GM11168 (cell line): ENCODE measurements around the gene DIP2C.

Source experiments
- in situ Hi-C: fragments of 300-500 bp; cut with MboI; formaldehyde crosslinking; loops from one replicate; pipeline ENCODE4 v1.12.0; 2022; ENCODE audit warnings: low sequenced_read_pairs; ENCODE audit not compliant: unreplicated experiment

The DIP2C gene

GRCh38 chr10:526651-527312, 162.7 kb downstream of the DIP2C start:
- in situ Hi-C loops, result no loop called here

GRCh38 chr10:525565-526315, 163.7 kb downstream of the DIP2C start:
- in situ Hi-C loops, result no loop called here

GRCh38 chr10:523925-524324, 165.5 kb downstream of the DIP2C start:
- in situ Hi-C loops, result no loop called here

GRCh38 chr10:522350-522749, 167.1 kb downstream of the DIP2C start:
- in situ Hi-C loops, result no loop called here

GRCh38 chr10:521261-522250, 167.9 kb downstream of the DIP2C start:
- in situ Hi-C loops, result no loop called here

GRCh38 chr10:520402-520787, 169.1 kb downstream of the DIP2C start:
- in situ Hi-C loops, result no loop called here

- in situ Hi-C loops, result loop anchor here (10.0 kb wide), 1 partner anchor 285 kb away; no protein-coding TSS in a partner anchor
These were observed 169.6 kb downstream of the DIP2C start for GRCh38 chr10:519716-520401.

- in situ Hi-C loops, result loop anchor here (10.0 kb wide), 1 partner anchor 286 kb away; no protein-coding TSS in a partner anchor
These were observed 170.3 kb downstream of the DIP2C start for GRCh38 chr10:519055-519715.

GRCh38 chr10:517872-518475, 171.5 kb downstream of the DIP2C start:
- in situ Hi-C loops, result loop anchor here (10.0 kb wide), 1 partner anchor 287 kb away; no protein-coding TSS in a partner anchor

GRCh38 chr10:517241-517830, 172.1 kb downstream of the DIP2C start:
- in situ Hi-C loops, result loop anchor here (10.0 kb wide), 1 partner anchor 287 kb away; no protein-coding TSS in a partner anchor

GRCh38 chr10:516764-517163, 172.7 kb downstream of the DIP2C start:
- in situ Hi-C loops, result loop anchor here (10.0 kb wide), 1 partner anchor 288 kb away; no protein-coding TSS in a partner anchor

GRCh38 chr10:515674-516073, 173.8 kb downstream of the DIP2C start:
- in situ Hi-C loops, result loop anchor here (10.0 kb wide), 1 partner anchor 289 kb away; no protein-coding TSS in a partner anchor

GRCh38 chr10:514137-514671, 175.3 kb downstream of the DIP2C start:
- in situ Hi-C loops, result loop anchor here (10.0 kb wide), 1 partner anchor 291 kb away; no protein-coding TSS in a partner anchor

- in situ Hi-C loops, result loop anchor here (10.0 kb wide), 1 partner anchor 291 kb away; no protein-coding TSS in a partner anchor
These were observed 176.1 kb downstream of the DIP2C start for GRCh38 chr10:513393-513792.

GRCh38 chr10:512661-513060, 176.8 kb downstream of the DIP2C start:
- in situ Hi-C loops, result loop anchor here (10.0 kb wide), 1 partner anchor 292 kb away; no protein-coding TSS in a partner anchor

- in situ Hi-C loops, result loop anchor here (10.0 kb wide), 1 partner anchor 293 kb away; no protein-coding TSS in a partner anchor
These were observed 177.6 kb downstream of the DIP2C start for GRCh38 chr10:511849-512191.

GRCh38 chr10:511101-511848, 178.2 kb downstream of the DIP2C start:
- in situ Hi-C loops, result loop anchor here (10.0 kb wide), 1 partner anchor 294 kb away; no protein-coding TSS in a partner anchor
